ENCODE results near the gene SSNA1. TPM values are rescaled to one million over a fixed set of nuclear protein-coding genes. Genes with fewer than 3 reads are reported as not detected.

The SSNA1 gene
- total RNA-seq, 1 donor from 2014 or later: 88.8 TPM

DNA sequence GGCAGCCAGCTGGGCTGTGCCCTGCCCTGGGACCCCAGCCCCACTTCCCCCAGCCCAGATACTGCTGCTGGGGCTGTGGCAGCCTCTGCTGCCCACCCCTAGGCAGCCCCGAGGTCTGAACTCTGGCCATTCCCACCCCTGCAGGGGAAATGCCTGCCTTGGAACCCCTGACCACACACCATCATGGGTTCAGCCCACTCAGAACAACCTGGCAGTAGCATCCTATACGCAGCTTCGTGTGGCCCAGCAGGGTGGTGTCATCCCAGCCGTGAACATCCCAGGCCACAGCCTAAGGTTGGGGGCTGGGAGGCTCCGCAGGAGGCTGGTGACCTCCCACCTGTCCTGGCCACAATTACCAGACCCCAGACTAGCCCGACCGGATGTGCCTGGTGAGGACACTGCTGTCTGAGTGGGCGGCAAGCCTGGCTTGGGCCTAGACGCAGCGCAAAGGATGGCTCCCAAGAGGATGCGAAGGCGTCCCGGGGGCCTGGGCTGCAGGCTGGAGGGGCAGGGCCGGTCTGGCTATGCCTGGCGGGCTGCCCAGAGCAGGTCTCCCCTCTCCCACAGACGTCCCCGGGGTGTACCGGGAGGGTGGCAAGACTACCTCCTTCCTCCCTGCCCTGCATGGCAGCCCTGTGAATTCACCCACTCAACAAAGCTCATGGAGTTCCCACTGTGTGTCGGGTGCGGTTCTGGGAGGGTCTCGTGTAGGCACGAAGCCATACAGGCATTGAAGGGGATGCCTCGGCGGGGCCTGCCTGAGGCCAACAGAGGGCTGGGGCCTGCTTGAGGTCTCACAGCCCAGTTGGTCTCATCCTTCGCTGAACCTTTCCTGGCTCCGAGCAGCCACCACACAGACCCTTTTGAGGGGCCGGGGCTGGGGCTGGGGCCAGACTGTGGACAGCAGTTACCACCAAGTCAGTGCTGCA lies 40.8 kb downstream of the SSNA1 start:
- intact Hi-C loops (cut with micrococcal nuclease): loop anchor here (10.0 kb wide), 2 partner anchors 344 to 684 kb away; partner anchors contain the start of genes NOTCH1 and TRAF2

DNA sequence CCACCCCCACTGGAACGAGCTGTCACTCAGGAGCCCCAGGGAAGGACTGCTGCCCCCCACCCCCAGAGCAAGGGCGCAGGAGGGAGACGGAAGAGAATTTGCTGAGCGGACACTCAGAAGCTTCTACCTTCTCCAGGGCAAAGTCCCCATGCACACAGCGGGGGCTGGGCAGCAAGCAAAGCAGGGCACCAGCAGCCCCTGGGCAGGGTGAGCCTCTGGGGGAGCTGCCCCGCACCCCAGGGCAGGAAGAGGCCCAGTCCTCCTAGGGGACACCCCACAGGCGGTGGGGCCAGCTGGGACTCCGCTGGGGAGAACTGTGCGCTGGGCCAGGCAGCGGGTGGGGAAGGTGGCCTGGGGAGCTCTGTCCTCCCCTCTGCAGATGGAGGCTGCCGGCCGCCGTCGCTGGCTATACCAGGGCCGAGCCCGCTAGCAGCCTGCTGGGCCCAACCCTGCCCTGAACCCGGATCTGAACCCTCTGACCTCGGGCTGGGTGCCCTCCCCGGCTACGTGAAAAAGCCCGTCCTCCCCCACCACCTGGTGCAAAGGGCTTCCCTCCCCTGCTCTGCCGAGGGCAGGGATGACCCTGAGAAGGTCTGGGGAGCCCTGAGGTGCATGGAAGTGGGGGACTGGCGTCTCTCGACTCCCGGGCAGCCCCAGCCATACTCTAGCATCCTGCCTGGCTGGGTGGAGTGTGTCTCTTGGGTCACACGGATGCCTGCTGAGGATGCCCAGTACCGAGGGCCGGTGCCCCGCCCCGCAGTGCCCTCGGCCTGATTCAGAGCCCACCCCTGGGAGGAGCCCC lies 41.6 kb downstream of the SSNA1 start:
- intact Hi-C loops (cut with micrococcal nuclease): loop anchor here (10.0 kb wide), 2 partner anchors 345 to 685 kb away; partner anchors contain the start of genes NOTCH1 and TRAF2

DNA sequence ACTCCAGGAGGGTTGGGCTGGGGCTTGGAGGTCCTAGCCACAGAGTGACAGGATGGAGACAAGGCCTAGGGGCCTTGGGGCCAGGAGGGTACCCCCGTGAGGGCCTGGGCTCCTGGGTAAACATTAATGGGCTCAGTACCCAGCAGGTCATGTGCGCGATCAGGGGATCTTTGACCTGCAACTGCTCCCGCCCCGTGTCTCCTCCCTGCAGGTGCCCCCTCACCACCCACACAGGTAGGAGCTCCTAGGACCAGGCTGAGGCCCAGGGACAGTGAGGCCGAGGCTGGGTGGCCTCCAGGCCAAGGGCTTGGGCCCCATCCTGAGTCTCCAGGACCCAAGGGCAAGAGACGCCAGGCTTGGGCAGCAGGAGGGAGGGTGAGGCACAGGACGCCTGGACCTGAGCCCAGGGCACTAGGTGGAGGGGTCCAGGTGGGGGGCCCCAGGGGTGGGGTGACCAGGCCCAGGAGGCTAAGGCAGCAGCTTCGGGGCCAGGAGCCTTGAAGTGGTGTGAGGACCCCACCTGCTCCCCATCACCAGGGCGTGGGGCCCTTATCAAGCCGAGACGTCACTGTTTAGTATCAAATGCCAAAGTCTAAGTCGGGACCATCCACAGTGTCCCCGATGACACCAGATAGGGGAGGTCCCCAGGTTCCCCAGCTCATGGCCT lies 42.4 kb downstream of the SSNA1 start, which contains the start of gene SLC34A3:
TSS of gene SLC34A3 (plus strand) at position 197 of the 667 bp plus-strand sequence. CDS start 802 bp downstream, outside the sequence.
- intact Hi-C loops (cut with micrococcal nuclease): no loop called here

DNA sequence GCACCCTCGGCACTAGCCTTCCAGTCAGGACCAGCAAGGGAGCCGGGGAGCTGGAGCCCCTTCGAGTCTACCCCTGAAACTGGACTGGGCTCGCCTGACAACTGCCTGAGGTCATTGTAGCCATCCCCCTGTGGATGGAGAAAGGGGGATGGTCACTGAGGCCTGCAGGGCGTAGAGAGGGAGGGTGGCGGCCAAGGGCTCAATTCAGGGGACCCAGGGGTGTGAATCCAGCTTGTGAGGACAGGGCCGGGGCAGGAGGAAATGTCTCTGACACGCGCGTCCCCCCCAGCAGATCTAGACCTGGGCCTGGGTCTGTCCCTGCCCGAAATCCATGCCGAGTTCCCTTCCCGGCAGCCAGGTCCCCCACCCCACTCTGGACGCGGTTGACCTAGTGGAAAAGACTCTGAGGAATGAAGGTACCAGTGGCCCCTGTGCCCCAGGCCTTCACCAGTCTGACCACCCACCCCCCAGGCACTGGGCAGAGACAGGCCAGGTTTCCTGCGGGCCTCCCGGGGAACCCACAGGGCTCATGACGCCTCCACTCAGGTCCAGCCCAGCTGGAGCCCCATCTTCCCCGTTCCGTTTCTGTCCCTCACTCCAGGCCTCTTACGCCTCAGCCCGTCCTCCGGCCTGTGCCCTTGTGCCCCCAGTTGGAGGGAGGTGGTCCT lies 43.0 kb downstream of the SSNA1 start:
- intact Hi-C loops (cut with micrococcal nuclease): no loop called here

DNA sequence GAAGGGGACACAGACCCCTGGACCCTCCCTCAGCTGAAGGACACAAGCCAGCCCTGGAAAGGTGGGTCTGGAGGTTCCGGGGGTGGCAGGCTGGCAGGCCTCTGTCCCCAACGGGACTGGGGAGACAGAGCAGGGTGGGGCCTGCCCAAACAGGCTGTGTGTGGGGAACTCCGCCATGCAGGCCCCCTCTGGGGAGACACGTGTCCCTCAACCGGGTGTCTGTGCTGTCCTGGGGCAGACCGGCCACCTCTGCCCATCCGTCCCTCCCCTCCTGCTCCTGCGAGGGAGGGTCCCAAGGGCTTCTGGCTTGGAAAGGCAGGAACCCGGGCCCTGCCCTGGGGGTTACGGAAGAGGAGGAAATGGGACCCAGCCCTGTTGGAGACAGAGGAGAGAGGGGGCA lies 43.6 kb downstream of the SSNA1 start:
- intact Hi-C loops (cut with micrococcal nuclease): no loop called here

DNA sequence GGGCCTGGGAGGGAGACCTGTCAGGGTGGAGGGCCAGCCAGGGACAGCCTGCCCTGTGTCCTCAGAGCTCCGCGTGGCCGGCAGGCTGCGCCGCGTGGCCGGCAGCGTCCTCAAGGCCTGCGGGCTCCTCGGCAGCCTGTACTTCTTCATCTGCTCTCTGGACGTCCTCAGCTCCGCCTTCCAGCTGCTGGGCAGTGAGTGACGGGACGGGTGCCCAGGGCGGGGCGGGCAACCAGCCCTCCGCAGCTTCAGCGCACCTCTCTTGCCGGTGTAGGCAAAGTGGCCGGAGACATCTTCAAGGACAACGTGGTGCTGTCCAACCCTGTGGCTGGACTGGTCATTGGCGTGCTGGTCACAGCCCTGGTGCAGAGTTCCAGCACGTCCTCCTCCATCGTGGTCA lies 44.0 kb downstream of the SSNA1 start:
- intact Hi-C loops (cut with micrococcal nuclease): no loop called here

DNA sequence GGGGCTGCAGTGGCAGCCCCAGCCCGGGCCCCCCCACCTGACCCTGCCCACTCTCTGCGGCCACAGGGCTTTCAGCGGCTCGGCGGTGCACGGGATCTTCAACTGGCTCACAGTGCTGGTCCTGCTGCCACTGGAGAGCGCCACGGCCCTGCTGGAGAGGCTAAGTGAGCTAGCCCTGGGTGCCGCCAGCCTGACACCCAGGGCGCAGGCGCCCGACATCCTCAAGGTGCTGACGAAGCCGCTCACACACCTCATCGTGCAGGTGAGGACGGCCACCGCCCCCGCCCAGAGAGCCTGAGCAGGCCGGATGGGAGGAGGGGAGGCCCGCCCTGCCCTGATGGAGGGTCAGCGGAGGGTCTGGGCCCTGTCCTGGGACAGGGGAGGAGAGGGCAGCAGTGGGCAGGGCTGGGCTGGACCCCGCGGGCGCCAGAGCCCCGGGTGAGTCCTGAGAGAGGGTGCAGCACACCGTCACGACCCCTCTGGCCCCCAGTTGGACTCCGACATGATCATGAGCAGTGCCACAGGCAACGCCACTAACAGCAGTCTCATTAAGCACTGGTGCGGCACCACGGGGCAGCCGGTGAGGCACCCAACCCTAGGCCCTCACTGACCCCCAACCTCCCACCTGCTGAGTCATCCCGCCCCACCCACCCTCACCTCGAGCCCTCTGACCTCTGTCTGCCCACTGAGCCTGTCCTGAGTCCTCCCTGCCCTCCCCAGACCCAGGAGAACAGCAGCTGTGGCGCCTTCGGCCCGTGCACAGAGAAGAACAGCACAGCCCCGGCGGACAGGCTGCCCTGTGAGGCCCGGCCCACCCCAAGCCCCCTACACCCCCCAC lies 44.9 kb downstream of the SSNA1 start:
- intact Hi-C loops (cut with micrococcal nuclease): no loop called here

DNA sequence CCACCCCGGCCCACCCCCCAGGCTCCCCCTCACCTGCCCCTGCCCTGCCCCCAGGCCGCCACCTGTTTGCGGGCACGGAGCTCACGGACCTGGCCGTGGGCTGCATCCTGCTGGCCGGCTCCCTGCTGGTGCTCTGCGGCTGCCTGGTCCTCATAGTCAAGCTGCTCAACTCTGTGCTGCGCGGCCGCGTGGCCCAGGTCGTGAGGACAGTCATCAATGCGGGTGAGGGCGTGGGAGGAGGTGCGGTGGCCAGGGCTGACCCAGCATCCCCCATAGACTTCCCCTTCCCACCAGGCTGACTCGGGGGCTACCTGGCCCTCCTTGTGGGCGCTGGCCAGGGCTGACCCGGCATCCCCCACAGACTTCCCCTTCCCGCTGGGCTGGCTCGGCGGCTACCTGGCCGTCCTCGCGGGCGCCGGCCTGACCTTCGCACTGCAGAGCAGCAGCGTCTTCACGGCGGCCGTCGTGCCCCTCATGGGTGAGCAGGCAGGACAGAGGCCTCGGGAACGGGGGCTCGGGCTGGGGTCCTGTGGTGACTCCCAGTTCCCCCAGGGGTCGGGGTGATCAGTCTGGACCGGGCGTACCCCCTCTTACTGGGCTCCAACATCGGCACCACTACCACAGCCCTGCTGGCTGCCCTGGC lies 45.7 kb downstream of the SSNA1 start:
- intact Hi-C loops (cut with micrococcal nuclease): no loop called here

DNA sequence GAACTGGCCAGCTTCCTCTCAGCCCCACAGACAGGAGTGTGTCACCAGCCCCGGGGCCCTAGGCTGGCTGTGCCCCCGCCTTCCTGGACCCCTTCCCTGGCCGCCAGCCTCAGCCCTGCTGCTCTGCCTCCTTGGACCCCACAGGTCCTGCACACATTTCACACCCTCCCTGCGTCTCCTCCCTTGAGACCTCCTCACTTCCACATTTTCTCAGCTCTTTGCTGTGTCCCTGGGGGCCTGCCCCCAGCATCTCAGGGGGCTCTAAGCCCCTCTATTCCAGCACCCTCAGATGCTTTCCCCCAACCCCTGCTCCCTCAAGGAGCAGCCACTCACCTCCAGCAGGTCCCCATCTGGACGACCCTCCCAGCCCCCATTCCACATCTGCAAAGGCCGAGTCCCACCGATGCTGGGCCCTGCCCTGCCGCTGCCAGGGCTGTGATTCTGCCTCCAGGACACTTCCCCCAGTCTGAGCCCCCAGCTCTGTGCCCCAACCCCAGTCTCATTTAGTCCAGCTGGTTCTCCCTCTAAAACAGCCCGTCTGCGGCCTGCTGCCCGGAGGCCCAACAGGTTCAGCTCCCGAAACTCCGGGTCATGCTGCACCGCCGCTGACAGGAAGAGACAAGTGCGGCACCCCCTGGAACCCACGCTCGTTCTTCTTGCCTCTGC lies 46.4 kb downstream of the SSNA1 start:
- intact Hi-C loops (cut with micrococcal nuclease): no loop called here

DNA sequence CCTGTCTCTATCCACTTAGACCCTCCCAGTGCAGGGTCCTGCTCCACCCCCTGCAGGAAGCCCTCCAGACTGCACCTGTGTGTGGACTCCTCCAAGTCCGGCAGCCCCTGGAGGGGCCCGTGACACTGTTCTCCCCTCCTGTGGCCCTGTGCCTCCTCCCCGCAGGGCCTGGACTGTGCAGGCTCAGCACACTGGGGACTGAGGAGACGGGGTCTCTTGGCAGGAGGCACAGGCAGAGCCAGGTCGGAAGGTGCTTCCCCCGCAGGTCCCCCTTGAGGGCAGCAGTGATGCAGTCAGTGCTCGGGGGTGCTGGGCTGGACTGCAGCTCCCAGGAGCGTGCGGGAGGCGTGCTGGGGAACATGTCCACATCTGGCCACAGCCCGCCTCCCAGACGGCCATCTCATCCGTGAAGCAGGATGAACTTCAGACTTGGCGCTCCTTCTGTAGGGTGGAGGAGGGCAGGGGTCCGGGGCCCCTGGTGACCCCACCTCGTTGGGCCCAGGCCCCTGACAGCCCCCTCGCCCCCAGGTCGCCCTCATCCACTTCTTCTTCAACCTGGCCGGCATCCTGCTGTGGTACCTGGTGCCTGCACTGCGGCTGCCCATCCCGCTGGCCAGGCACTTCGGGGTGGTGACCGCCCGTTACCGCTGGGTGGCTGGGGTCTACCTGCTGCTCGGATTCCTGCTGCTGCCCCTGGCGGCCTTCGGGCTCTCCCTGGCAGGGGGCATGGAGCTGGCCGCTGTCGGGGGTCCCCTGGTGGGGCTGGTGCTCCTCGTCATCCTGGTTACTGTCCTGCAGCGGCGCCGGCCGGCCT lies 47.2 kb downstream of the SSNA1 start:
- intact Hi-C loops (cut with micrococcal nuclease): loop anchor here (1.0 kb wide), 6 partner anchors 8 to 148 kb away; partner anchors contain the start of genes ANAPC2, RNF224 and SSNA1

DNA sequence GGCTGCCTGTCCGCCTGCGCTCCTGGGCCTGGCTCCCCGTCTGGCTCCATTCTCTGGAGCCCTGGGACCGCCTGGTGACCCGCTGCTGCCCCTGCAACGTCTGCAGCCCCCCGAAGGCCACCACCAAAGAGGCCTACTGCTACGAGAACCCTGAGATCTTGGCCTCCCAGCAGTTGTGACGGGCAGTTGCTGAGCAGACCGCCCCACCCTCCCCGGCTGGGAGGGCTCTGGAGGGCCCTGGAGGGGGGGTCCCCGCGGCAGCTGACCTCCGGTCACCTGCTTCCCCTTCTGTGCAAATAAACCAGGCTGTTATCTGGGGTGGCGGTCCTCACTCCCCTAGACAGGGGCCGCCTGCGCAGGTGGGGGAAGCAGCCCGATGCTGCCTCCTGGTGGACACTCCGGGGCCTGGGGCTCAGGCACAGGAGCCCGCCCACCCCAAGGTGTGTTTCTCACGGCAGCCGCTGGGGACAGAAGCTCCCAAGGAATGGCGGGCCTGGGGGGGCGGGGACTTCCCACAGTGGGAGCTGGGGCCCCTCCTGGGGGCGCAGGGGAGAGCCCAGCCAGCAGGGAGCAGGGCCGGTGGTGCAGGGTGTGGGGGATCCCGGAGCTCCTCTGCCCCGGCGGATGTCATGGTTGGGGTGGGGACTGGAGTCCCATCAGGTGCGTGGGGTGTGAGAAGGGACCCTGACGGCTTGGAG lies 47.9 kb downstream of the SSNA1 start:
- intact Hi-C loops (cut with micrococcal nuclease): loop anchor here (1.0 kb wide), 6 partner anchors 9 to 149 kb away; partner anchors contain the start of genes ANAPC2, RNF224 and SSNA1

DNA sequence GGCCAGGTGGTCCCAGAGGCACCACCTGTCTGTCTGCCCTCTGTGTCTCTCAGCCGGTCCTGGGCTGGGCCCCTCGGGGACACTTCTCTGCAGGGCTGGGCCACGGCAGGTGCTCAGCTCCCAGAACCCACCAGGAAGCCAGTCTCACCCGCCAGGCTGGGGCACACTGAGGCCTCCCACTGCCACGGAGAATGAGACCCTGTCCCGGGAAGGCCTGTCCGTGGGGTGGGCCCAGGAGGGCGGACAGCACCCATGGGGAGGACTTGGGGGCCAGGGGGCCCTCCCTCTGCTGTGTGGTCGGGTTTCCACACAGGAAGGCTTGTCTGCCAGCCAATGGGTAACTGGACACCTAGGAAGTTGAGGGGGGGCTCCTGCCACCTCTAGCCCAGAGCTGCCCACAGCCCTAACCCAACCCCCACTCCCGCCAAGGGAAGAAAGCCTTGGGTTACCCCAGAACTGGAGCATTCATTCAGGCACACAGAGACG lies 48.5 kb downstream of the SSNA1 start:
- intact Hi-C loops (cut with micrococcal nuclease): loop anchor here (1.0 kb wide), 6 partner anchors 10 to 150 kb away; partner anchors contain the start of genes ANAPC2, RNF224 and SSNA1

DNA sequence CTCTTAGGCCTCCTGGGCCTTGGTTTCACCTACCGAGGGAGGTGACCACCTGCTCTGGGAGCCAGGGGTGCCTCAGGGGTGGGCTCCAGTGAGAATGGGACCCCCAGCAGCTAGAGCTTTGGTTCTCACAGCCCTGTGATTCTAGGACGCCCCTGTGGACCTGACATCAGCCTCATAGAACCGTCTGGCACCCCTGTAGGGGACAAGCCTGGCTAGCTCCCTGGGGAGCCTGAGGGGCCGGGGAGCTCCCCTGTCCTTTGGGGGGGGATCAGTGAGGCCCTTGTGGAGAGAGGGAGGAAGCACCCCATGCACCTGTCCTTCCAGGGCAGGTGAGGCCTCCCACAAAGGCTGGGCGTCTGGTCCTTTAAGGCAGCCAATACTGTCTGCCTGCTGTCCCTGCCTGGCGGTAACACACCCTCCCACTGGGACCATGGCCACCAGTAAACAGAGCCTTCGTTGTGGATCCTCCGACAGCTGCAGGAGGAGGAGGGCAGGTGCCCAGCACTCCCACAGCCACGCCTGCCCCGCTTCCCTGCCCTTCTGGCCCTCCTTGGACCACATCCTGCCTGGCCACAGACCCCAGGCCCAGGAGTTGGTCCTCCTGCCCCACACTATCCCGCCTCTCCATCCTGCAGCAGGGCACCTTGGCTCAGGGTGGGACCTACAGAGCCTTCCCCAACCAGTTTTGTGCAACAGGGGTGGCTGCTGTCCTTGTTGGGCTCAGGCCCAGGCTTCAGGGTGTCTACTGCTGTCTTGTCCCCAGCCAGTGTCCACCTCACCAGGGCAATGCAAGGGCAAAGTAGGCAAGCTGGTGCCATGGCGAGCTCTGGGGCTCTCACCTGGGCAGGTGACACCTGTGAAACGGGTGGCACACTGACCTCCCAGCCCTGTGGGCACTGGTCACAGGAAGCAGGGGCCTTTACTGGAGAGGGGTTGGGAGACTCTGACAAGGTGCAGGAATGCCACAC lies 49.6 kb downstream of the SSNA1 start:
- intact Hi-C loops (cut with micrococcal nuclease): no loop called here

DNA sequence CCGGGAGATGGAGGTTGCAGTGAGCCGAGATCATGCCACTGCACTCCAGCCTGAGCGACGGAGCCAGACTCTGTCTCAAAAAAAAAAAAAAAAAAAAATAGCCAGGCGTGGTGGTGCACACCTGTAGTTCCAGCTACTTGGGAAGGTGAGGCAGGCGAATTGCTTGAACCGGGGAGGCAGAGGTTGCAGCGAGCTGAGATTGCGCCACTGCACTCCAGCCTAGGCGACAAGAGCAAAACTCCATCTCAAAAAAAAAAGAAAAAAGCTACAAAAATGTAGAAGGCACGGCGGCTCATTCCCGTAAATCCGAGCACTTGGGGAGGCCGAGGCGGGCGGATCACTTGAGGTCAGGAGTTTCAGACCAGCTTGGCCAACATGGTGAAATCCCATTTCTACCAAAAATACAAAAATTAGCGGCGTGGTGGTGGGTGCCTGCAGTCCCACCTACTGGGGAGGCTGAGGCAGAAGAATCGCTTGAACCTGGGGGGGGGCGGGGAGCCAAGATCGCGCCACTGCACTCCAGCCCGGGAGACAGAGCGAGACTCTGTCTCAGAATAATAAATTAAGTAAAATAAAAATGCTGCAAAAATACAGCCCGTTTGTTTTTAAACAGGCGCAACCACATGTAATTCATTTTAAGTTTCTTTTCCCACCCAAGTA lies 51.2 kb downstream of the SSNA1 start:
- intact Hi-C loops (cut with micrococcal nuclease): loop anchor here (1.0 to 5.0 kb wide), 5 partner anchors 110 to 757 kb away; partner anchors contain the start of genes PAXX, PHPT1, SAPCD2 and SEC16A
